H1 (cell line): ENCODE data around the gene NBPF3. TPM values are rescaled to one million over a fixed set of nuclear protein-coding genes. Genes with fewer than 3 reads are reported as not detected.

Experiments used
- CTCF ChIA-PET: fragments of 300-600 bp; sonication (Branson Sonifier 250); formaldehyde crosslinking; loops from one replicate; lab custom pipeline; 2021; ENCODE audit not compliant: partially characterized antibody; lab: Charles Lee
- POLR2A ChIA-PET: fragments of 300-600 bp; sonication (Branson Sonifier 250); formaldehyde crosslinking; loops from one replicate; lab custom pipeline; 2021; ENCODE audit warnings: inconsistent platforms; ENCODE audit not compliant: partially characterized antibody; lab: Charles Lee
- DNase-seq, 2 experiments: peaks; one replicate each; pipeline versions ENCODE4 v3.0.0 to v3.0.0-alpha.2; 2010 to 2022; ENCODE audit warnings: low spot score in 2 of 2, low read depth in 1 of 2, mixed read lengths in 1 of 2
- FAIRE-seq: peaks from 2 replicates; lab custom pipeline; 2011; peaks lifted over from hg19 to GRCh38; lab: Jason Lieb, UNC
- H2AFZ ChIP-seq: 2 replicates; pipeline ENCODE4 v1.8.1; 2012; ENCODE audit warnings: low read length, inconsistent platforms
- H2AK5ac ChIP-seq: 2 replicates; pipeline ENCODE4 v1.6.1; 2013; ENCODE audit warnings: low read depth, low read length
- H2BK120ac ChIP-seq: replicated peaks from 2 replicates; pipeline ENCODE3; 2013; ENCODE audit warnings: low read depth, low read length, inconsistent platforms
- H2BK12ac ChIP-seq: 2 replicates; pipeline ENCODE4 v1.6.1; 2013; ENCODE audit warnings: low read depth, low read length
- H2BK15ac ChIP-seq: 2 replicates; pipeline ENCODE4 v1.6.1; 2013; ENCODE audit warnings: low read length
- H2BK20ac ChIP-seq: 2 replicates; pipeline ENCODE4 v1.6.1; 2013; ENCODE audit warnings: low read length
- H2BK5ac ChIP-seq: 2 replicates; pipeline ENCODE4 v1.6.1; 2013; ENCODE audit warnings: low read depth, low read length
- H3K14ac ChIP-seq: 2 replicates; pipeline ENCODE4 v1.6.1; 2013; ENCODE audit warnings: inconsistent platforms; ENCODE audit not compliant: insufficient read length
- H3K18ac ChIP-seq: 2 replicates; pipeline ENCODE4 v1.6.1; 2013; ENCODE audit warnings: low read length; ENCODE audit errors: extremely low read depth
- H3K23ac ChIP-seq: 2 replicates; pipeline ENCODE4 v1.6.1; 2013; ENCODE audit warnings: inconsistent platforms; ENCODE audit not compliant: insufficient read length
- H3K23me2 ChIP-seq: 2 replicates; pipeline ENCODE4 v1.6.1; 2013; ENCODE audit warnings: low read depth, low read length
- H3K27ac ChIP-seq: 2 replicates; pipeline ENCODE4 v1.6.1; 2011; ENCODE audit warnings: low read depth, low read length, inconsistent platforms
- H3K27me3 ChIP-seq, 4 experiments: replicated peaks in 1 of 4; 1 replicate in 1 of 4; 2 replicates in 3 of 4; pipeline versions ENCODE4 v1.6.1 to v1.8.1; 2011 to 2013; ENCODE audit warnings: low read length in 3 of 4, mild to moderate bottlenecking in 3 of 4, inconsistent platforms in 2 of 4, mixed read lengths in 2 of 4, moderate library complexity in 1 of 4; ENCODE audit not compliant: control insufficient read depth in 3 of 4, insufficient read depth in 3 of 4; ENCODE audit errors: extremely low read depth in 1 of 4
- H3K36me3 ChIP-seq, 4 experiments: 2 replicates each; pipeline versions ENCODE4 v1.6.1 to v1.8.1; 2011 to 2013; ENCODE audit warnings: mild to moderate bottlenecking in 4 of 4, low read length in 3 of 4, moderate library complexity in 2 of 4, control low read depth in 1 of 4, inconsistent platforms in 1 of 4; ENCODE audit not compliant: insufficient read depth in 4 of 4, control insufficient read depth in 2 of 4
- H3K4ac ChIP-seq: replicated peaks from 2 replicates; pipeline ENCODE3; 2013; ENCODE audit warnings: low read length, low read depth, mixed read lengths, inconsistent platforms; ENCODE audit not compliant: insufficient read length
- H3K4me1 ChIP-seq, 4 experiments: replicated peaks in 1 of 4; 1 replicate in 1 of 4; 2 replicates in 3 of 4; pipeline versions ENCODE4 v1.6.1 to v1.8.1; 2011 to 2013; ENCODE audit warnings: low read length in 3 of 4, inconsistent platforms in 2 of 4, mixed read lengths in 1 of 4; ENCODE audit not compliant: insufficient read depth in 4 of 4, control insufficient read depth in 3 of 4
- H3K4me2 ChIP-seq, 2 experiments: 2 replicates each; pipeline versions ENCODE4 v1.6.1 to v1.8.1; 2011 to 2013; ENCODE audit warnings: low read depth in 2 of 2, low read length in 2 of 2, control low read depth in 1 of 2, inconsistent platforms in 1 of 2, mild to moderate bottlenecking in 1 of 2; ENCODE audit not compliant: insufficient read depth in 1 of 2
- H3K4me3 ChIP-seq, 4 experiments: fragments of 200-600, 300-600 bp in 1 of 4; sonication (generic), shearing (Covaris generic), sonication (Bioruptor Twin) in 1 of 4; 2 replicates each; pipeline versions ENCODE4 v1.5.1 to v1.8.1; 2011 to 2016; ENCODE audit warnings: low read length in 4 of 4, low read depth in 3 of 4, control low read depth in 2 of 4, inconsistent platforms in 2 of 4, mild to moderate bottlenecking in 2 of 4, mixed read lengths in 1 of 4, moderate library complexity in 1 of 4; ENCODE audit not compliant: insufficient read depth in 2 of 4; ENCODE audit errors: extremely low read depth in 1 of 4
- H3K56ac ChIP-seq: replicated peaks from 2 replicates; pipeline ENCODE3; 2013; ENCODE audit warnings: low read depth, mild to moderate bottlenecking, mixed read lengths, low read length, inconsistent platforms; ENCODE audit not compliant: insufficient read length
- H3K79me1 ChIP-seq: 2 replicates; pipeline ENCODE4 v1.6.1; 2013; ENCODE audit warnings: low read depth, low read length, control low read depth
- H3K79me2 ChIP-seq, 2 experiments: 2 replicates each; pipeline versions ENCODE4 v1.6.1 to v1.8.1; 2012 to 2013; ENCODE audit warnings: low read length in 2 of 2, mild to moderate bottlenecking in 2 of 2, inconsistent platforms in 1 of 2; ENCODE audit not compliant: insufficient read depth in 2 of 2, control insufficient read depth in 1 of 2
- H3K9ac ChIP-seq, 4 experiments: replicated peaks in 1 of 4; 1 replicate in 1 of 4; 2 replicates in 3 of 4; pipeline versions ENCODE4 v1.6.1 to v1.8.1; 2011 to 2013; ENCODE audit warnings: low read depth in 3 of 4, low read length in 3 of 4, control low read depth in 2 of 4, mild to moderate bottlenecking in 2 of 4, moderate library complexity in 2 of 4, inconsistent platforms in 1 of 4; ENCODE audit errors: extremely low read depth in 1 of 4
- H3K9me3 ChIP-seq, 2 experiments: 2 replicates each; pipeline versions ENCODE4 v1.6.1 to v1.8.1; 2012 to 2013; ENCODE audit warnings: mild to moderate bottlenecking in 2 of 2, moderate library complexity in 2 of 2, control low read depth in 1 of 2, inconsistent platforms in 1 of 2, low read depth in 1 of 2, low read length in 1 of 2, mixed read lengths in 1 of 2; ENCODE audit not compliant: insufficient read depth in 2 of 2
- H4K20me1 ChIP-seq, 2 experiments: replicated peaks in 1 of 2; 2 replicates each; pipeline versions ENCODE3 to v1.8.1; 2011 to 2013; ENCODE audit warnings: inconsistent platforms in 2 of 2, low read length in 2 of 2, mild to moderate bottlenecking in 1 of 2; ENCODE audit not compliant: insufficient read depth in 2 of 2, control insufficient read depth in 1 of 2
- H4K5ac ChIP-seq: 2 replicates; pipeline ENCODE4 v1.6.1; 2013; ENCODE audit warnings: low read length, low read depth, mixed read lengths, inconsistent platforms; ENCODE audit not compliant: insufficient read length
- H4K8ac ChIP-seq: 2 replicates; pipeline ENCODE4 v1.8.0; 2013; ENCODE audit warnings: mild to moderate bottlenecking, moderate library complexity, low read length, inconsistent platforms; ENCODE audit not compliant: insufficient read depth; ENCODE audit errors: extremely low read depth
- H4K91ac ChIP-seq: replicated peaks from 2 replicates; pipeline ENCODE3; 2013; ENCODE audit warnings: low read length, mixed read lengths, inconsistent platforms; ENCODE audit not compliant: insufficient read length
- EGR1 ChIP-seq: IDR thresholded peaks from 2 replicates; pipeline ENCODE4 v1.6.1; 2011; ENCODE audit warnings: low read depth, low read length, borderline replicate concordance
- EP300 ChIP-seq, 2 experiments: IDR thresholded peaks; 1 replicate in 1 of 2; 2 replicates in 1 of 2; pipeline ENCODE4 v1.6.1; 2011 to 2012; ENCODE audit warnings: low read depth in 2 of 2, low read length in 2 of 2, mild to moderate bottlenecking in 2 of 2, borderline replicate concordance in 1 of 2, inconsistent platforms in 1 of 2, moderate library complexity in 1 of 2
- WGBS, 2 experiments: shearing (Covaris generic) in 1 of 2; methylation state at CpG; one replicate each; pipeline versions ENCODE4 v1.1.6 to v1.1.7; 2013 to 2015; ENCODE audit warnings: low lambda C conversion rate in 2 of 2, mixed read lengths in 2 of 2, inconsistent platforms in 1 of 2, low coverage in 1 of 2, missing lambda C conversion rate in 1 of 2; ENCODE audit not compliant: insufficient replicate concordance in 2 of 2, insufficient coverage in 1 of 2, insufficient read length in 1 of 2; ENCODE audit errors: extremely low coverage in 1 of 2, missing lambda C conversion rate in 1 of 2; 5-methylcytosine and 5-hydroxymethylcytosine counted together
- polyA plus RNA-seq, 7 experiments: library from polyadenylated mRNA; depleted of rRNA in 3 of 7; stranded (reverse) in 5 of 7; unstranded in 2 of 7; fragments of >200 nt in 5 of 7; fragments of 200-250 nt in 2 of 7; gene quantifications; 1 replicate in 5 of 7; 2 replicates in 1 of 7; 4 replicates in 1 of 7; pipeline versions ENCODE4 v1.2.1 to v1.2.3, GENCODE V29; 2011 to 2013; ENCODE audit warnings: missing spikeins in 2 of 7, mixed read lengths in 2 of 7
- total RNA-seq: library from RNA; stranded (reverse); fragmentation: NEBNext Ultra II Directional; extraction: Animal tissue kit (Norgen Biotek cat#: 25700); gene quantifications from 2 replicates; pipeline ENCODE4 v1.2.1, GENCODE V29; 2021

Gene NBPF3
- total and polyA plus RNA-seq, 2 of the 8 experiments (the other 6 are each of a cell fraction or from before 2014, with no cell fraction given), result 3.8 to 4.3 TPM

DNA sequence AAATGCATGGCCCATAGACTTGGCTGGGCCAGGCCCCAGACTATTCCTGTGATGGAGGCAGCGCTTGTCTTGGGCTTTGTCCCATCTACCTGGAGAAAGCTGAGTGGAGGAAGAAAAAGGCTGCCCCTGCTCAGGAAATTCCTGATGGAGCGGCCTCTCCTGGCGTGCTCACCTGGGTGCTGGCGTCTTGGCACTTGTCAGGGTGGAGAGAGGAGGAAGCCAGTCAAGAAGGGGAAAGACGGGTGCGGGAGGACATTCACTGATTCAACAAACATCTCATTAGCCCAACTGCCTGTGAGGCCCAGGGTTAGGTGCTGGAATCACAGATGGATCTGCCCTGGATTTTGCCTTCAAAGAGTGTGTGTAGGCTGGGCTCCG lies 85.4 kb downstream of the NBPF3 start:
- Histone ChIP-seq H2BK20ac (no peak overlapping the region), H4K91ac (no peak overlapping the region), H2BK15ac (no peak overlapping the region), H3K79me2 (peaks cover 0 to 52% of the 10 kb centered on the region in 2 experiments; a peak in 3 of 4 replicates), H3K9ac (no peak overlapping the region; a peak in 1 of 7 replicates), H2BK120ac (no peak overlapping the region), H3K36me3 (no peaks in the 10 kb centered on the region; a peak in 1 of 8 replicates), H2BK5ac (no peak overlapping the region; the same call in 1 of the 2 replicates), H3K4me3 (no peak overlapping the region), H3K4ac (no peak overlapping the region), H2AK5ac (no peak overlapping the region), H3K23ac (no peak overlapping the region), H4K20me1 (peaks cover 2 to 18% of the 10 kb centered on the region in 2 experiments), H4K8ac (no peak overlapping the region), H3K18ac (no peak overlapping the region), H3K14ac (no peak overlapping the region), H2AFZ (no peak overlapping the region), H2BK12ac (no peak overlapping the region), H3K27me3 (no peaks in the 10 kb centered on the region), H3K23me2 (no peaks in the 10 kb centered on the region), H3K79me1 (peaks cover 18% of the 10 kb centered on the region), H4K5ac (no peak overlapping the region), H3K27ac (no peak overlapping the region), H3K4me2 (no peak overlapping the region), H3K4me1 (peaks cover 2 to 16% (median 6%) of the 10 kb centered on the region in 4 experiments), H3K9me3 (no peaks in the 10 kb centered on the region), H3K56ac (no peak overlapping the region)
- CTCF ChIA-PET, result interaction anchor here (1.2 to 26.3 kb wide), 4 partner anchors 13 to 155 kb away, joined by 3 to 372 read pairs (median 5); no protein-coding TSS in a partner anchor
- POLR2A ChIA-PET, result interaction anchor here (1.0 to 1.9 kb wide), 3 partner anchors 9 to 50 kb away, joined by 3 to 5 read pairs (median 3); partner anchors contain the start of gene ALPL
- 96% methylated on average over 6 of the region's 7 CpGs; no CpG with 5 or more reads in 1 of the 2 experiments for WGBS, 2 experiments
- FAIRE-seq, result no peak
- TF ChIP-seq EGR1 (no peak), EP300 (IDR thresholded peaks at IDR 0.05; ENCODE audit: borderline replicate concordance in 1 of 2, low read depth in 2 of 2, low read length in 2 of 2) (no peak)
- TF ChIP-seq, all 59 proteins: peak for 0
- no peak for DNase-seq
